Caco-2 (cell line): Measurements from ENCODE around the gene LRIG1. TPM values are rescaled to one million over a fixed set of nuclear protein-coding genes. Genes with fewer than 3 reads are reported as not detected.

ENCODE experiments used
- BruUV-seq: library from RNA; stranded (reverse); fragments of 400-500 nt; replicated peaks from 2 replicates; lab custom pipeline; 2021; lab: Mats Ljungman, UMichigan
- CTCF ChIA-PET: fragments of 300-600 bp; sonication (Branson Sonifier 250); formaldehyde crosslinking; loops from one replicate; lab custom pipeline; 2022; ENCODE audit warnings: antibody characterized with exemption; lab: Charles Lee
- POLR2A ChIA-PET: fragments of 300-600 bp; sonication (Branson Sonifier 250); formaldehyde crosslinking; loops from one replicate; lab custom pipeline; 2022; ENCODE audit warnings: antibody characterized with exemption; lab: Charles Lee
- DNase-seq, 2 experiments: peaks; one replicate each; pipeline versions ENCODE4 v3.0.0 to v3.0.0-alpha.2; 2020 to 2022
- H3K27me3 ChIP-seq: replicated peaks from 2 replicates; pipeline ENCODE4 v1.6.0; 2011; ENCODE audit warnings: low read length; ENCODE audit not compliant: control insufficient read depth, insufficient read depth
- H3K36me3 ChIP-seq: 2 replicates; pipeline ENCODE4 v1.5.1; 2011; ENCODE audit warnings: low read length; ENCODE audit not compliant: control insufficient read depth, insufficient read depth
- H3K4me1 ChIP-seq: fragments of 250-450 bp; sonication (Bioruptor Pico); 2 replicates; pipeline ENCODE4 v1.5.1; 2020; ENCODE audit warnings: mild to moderate bottlenecking
- H3K4me3 ChIP-seq: 2 replicates; pipeline ENCODE4 v1.5.1; 2011; ENCODE audit warnings: low read depth, mild to moderate bottlenecking, control low read depth, low read length
- H3K9me3 ChIP-seq: fragments of 250-450 bp; sonication (Bioruptor Pico); 2 replicates; pipeline ENCODE4 v1.5.1; 2020; ENCODE audit warnings: mild to moderate bottlenecking, moderate library complexity
- H3K27ac Mint-ChIP-seq: one replicate; pipeline ENCODE4 v1.8.0; 2022; ENCODE audit warnings: mixed read lengths; ENCODE audit not compliant: unreplicated experiment
- H3K27me3 Mint-ChIP-seq: one replicate; pipeline ENCODE4 v1.8.0; 2022; ENCODE audit warnings: mixed read lengths; ENCODE audit not compliant: insufficient read depth, unreplicated experiment
- H3K36me3 Mint-ChIP-seq: one replicate; pipeline ENCODE4 v1.8.0; 2022; ENCODE audit warnings: mild to moderate bottlenecking, mixed read lengths; ENCODE audit not compliant: insufficient read depth, unreplicated experiment
- H3K4me1 Mint-ChIP-seq: one replicate; pipeline ENCODE4 v1.8.0; 2022; ENCODE audit warnings: low read depth, mixed read lengths; ENCODE audit not compliant: unreplicated experiment
- H3K4me3 Mint-ChIP-seq: one replicate; pipeline ENCODE4 v1.8.0; 2022; ENCODE audit warnings: mild to moderate bottlenecking, moderate library complexity, mixed read lengths; ENCODE audit not compliant: unreplicated experiment
- H3K9me3 Mint-ChIP-seq: one replicate; pipeline ENCODE4 v1.8.0; 2022; ENCODE audit warnings: mixed read lengths; ENCODE audit not compliant: unreplicated experiment
- CTCF ChIP-seq, 2 experiments: fragments of 200-600 bp in 1 of 2; IDR thresholded peaks; 1 replicate in 1 of 2; 2 replicates in 1 of 2; pipeline versions ENCODE4 v1.5.1 to v1.8.0; 2011 to 2022; ENCODE audit warnings: antibody characterized with exemption in 1 of 2, control low read depth in 1 of 2, inconsistent platforms in 1 of 2, low read depth in 1 of 2, low read length in 1 of 2, mild to moderate bottlenecking in 1 of 2, moderate library complexity in 1 of 2; ENCODE audit not compliant: insufficient read depth in 1 of 2, severe bottlenecking in 1 of 2, unreplicated experiment in 1 of 2
- intact Hi-C: fragments of 100-400 bp; cut with micrococcal nuclease; formaldehyde crosslinking; loops from one replicate; pipeline ENCODE4 v1.10.0; 2022; ENCODE audit not compliant: unreplicated experiment
- total RNA-seq: library from RNA; stranded (reverse); gene quantifications from 2 replicates; pipeline ENCODE4 v1.2.3, GENCODE V29; 2022

LRIG1 gene
- total RNA-seq, 1 experiment from 2014 or later, result 43.4 TPM

GRCh38 chr3:66481071-66482017 is 19.5 kb downstream of the LRIG1 start:
- peak overlapping the region; percentile 58 for H3K4me3 Mint-ChIP-seq
- POLR2A ChIA-PET, result no interaction called here
- H3K4me1 Mint-ChIP-seq, result peaks cover 65% of the 10 kb centered on the region

GRCh38 chr3:66480666-66481065 is 20.2 kb downstream of the LRIG1 start:
- CTCF ChIA-PET, result no interaction called here
- Mint-ChIP-seq H3K27me3 (no peaks in the 10 kb centered on the region), H3K9me3 (no peaks in the 10 kb centered on the region), H3K4me3 (peak overlapping the region; percentile 58), H3K27ac (peak overlapping the region; percentile 85), H3K36me3 (peaks cover 4% of the 10 kb centered on the region), H3K4me1 (peaks cover 60% of the 10 kb centered on the region)
- POLR2A ChIA-PET, result no interaction called here
- Histone ChIP-seq H3K36me3 (no peaks in the 10 kb centered on the region), H3K4me1 (peaks cover 95% of the 10 kb centered on the region), H3K9me3 (no peaks in the 10 kb centered on the region), H3K4me3 (no peak overlapping the region), H3K27me3 (no peaks in the 10 kb centered on the region)
- TF ChIP-seq CTCF (IDR thresholded peaks at IDR 0.05; ENCODE audit: insufficient read depth in 1 of 2, low read depth in 1 of 2, low read length in 1 of 2, severe bottlenecking in 1 of 2, unreplicated experiment in 1 of 2), result no peak
- BruUV-seq, result TSS peak; percentile 21
- DNase-seq, result no peak
- intact Hi-C loops, result loop anchor here (1.0 kb wide), 5 partner anchors 8 to 162 kb away; partner anchors contain the start of gene LRIG1

More at GRCh38 chr3:66481071-66482017, 19.5 kb downstream of the LRIG1 start:
- CTCF ChIA-PET, result no interaction called here
- Histone ChIP-seq H3K9me3 (no peaks in the 10 kb centered on the region), H3K27me3 (no peaks in the 10 kb centered on the region), H3K4me1 (peaks cover 95% of the 10 kb centered on the region), H3K36me3 (no peaks in the 10 kb centered on the region), H3K4me3 (no peak overlapping the region)
- Mint-ChIP-seq H3K36me3 (peaks cover 7% of the 10 kb centered on the region), H3K9me3 (no peaks in the 10 kb centered on the region), H3K27ac (peak overlapping the region; percentile 85), H3K27me3 (no peaks in the 10 kb centered on the region)
- no peak for TF ChIP-seq CTCF (IDR thresholded peaks at IDR 0.05; ENCODE audit: insufficient read depth in 1 of 2, low read depth in 1 of 2, low read length in 1 of 2, severe bottlenecking in 1 of 2, unreplicated experiment in 1 of 2)
- DNase-seq, result peak; percentile 81 to 86
- no TSS peak for BruUV-seq
- intact Hi-C loops, result loop anchor here (1.0 kb wide), 5 partner anchors 9 to 161 kb away; partner anchors contain the start of gene LRIG1

GRCh38 chr3:66479532-66479947 is 21.3 kb downstream of the LRIG1 start:
- Mint-ChIP-seq H3K9me3 (no peaks in the 10 kb centered on the region), H3K4me1 (peaks cover 52% of the 10 kb centered on the region), H3K4me3 (peak overlapping the region; percentile 50), H3K36me3 (no peaks in the 10 kb centered on the region), H3K27me3 (no peaks in the 10 kb centered on the region), H3K27ac (peak overlapping the region; percentile 85)
- H3K36me3 ChIP-seq, result no peaks in the 10 kb centered on the region
- TF ChIP-seq CTCF (IDR thresholded peaks at IDR 0.05; ENCODE audit: insufficient read depth in 1 of 2, low read depth in 1 of 2, low read length in 1 of 2, severe bottlenecking in 1 of 2, unreplicated experiment in 1 of 2), result no peak
- intact Hi-C loops, result no loop called here
- BruUV-seq, result no TSS peak
- peaks cover 97% of the 10 kb centered on the region for H3K4me1 ChIP-seq
- CTCF ChIA-PET, result no interaction called here
- no peak for DNase-seq
- no peaks in the 10 kb centered on the region for H3K27me3 ChIP-seq
- POLR2A ChIA-PET, result no interaction called here
- no peaks in the 10 kb centered on the region for H3K9me3 ChIP-seq
- no peak overlapping the region for H3K4me3 ChIP-seq
